H1 (cell line): ENCODE results near the gene GIMD1. TPM values are rescaled to one million over a fixed set of nuclear protein-coding genes. Genes with fewer than 3 reads are reported as not detected.

Source experiments
- CTCF ChIA-PET: fragments of 300-600 bp; sonication (Branson Sonifier 250); formaldehyde crosslinking; loops from one replicate; lab custom pipeline; 2021; ENCODE audit not compliant: partially characterized antibody; lab: Charles Lee
- POLR2A ChIA-PET: fragments of 300-600 bp; sonication (Branson Sonifier 250); formaldehyde crosslinking; loops from one replicate; lab custom pipeline; 2021; ENCODE audit warnings: inconsistent platforms; ENCODE audit not compliant: partially characterized antibody; lab: Charles Lee
- DNase-seq, 2 experiments: peaks; one replicate each; pipeline versions ENCODE4 v3.0.0 to v3.0.0-alpha.2; 2010 to 2022; ENCODE audit warnings: low spot score in 2 of 2, low read depth in 1 of 2, mixed read lengths in 1 of 2
- FAIRE-seq: peaks from 2 replicates; lab custom pipeline; 2011; peaks lifted over from hg19 to GRCh38; lab: Jason Lieb, UNC
- H2AFZ ChIP-seq: 2 replicates; pipeline ENCODE4 v1.8.1; 2012; ENCODE audit warnings: low read length, inconsistent platforms
- H2AK5ac ChIP-seq: 2 replicates; pipeline ENCODE4 v1.6.1; 2013; ENCODE audit warnings: low read depth, low read length
- H2BK120ac ChIP-seq: replicated peaks from 2 replicates; pipeline ENCODE3; 2013; ENCODE audit warnings: low read depth, low read length, inconsistent platforms
- H2BK12ac ChIP-seq: 2 replicates; pipeline ENCODE4 v1.6.1; 2013; ENCODE audit warnings: low read depth, low read length
- H2BK15ac ChIP-seq: 2 replicates; pipeline ENCODE4 v1.6.1; 2013; ENCODE audit warnings: low read length
- H2BK20ac ChIP-seq: 2 replicates; pipeline ENCODE4 v1.6.1; 2013; ENCODE audit warnings: low read length
- H2BK5ac ChIP-seq: 2 replicates; pipeline ENCODE4 v1.6.1; 2013; ENCODE audit warnings: low read depth, low read length
- H3K14ac ChIP-seq: 2 replicates; pipeline ENCODE4 v1.6.1; 2013; ENCODE audit warnings: inconsistent platforms; ENCODE audit not compliant: insufficient read length
- H3K18ac ChIP-seq: 2 replicates; pipeline ENCODE4 v1.6.1; 2013; ENCODE audit warnings: low read length; ENCODE audit errors: extremely low read depth
- H3K23ac ChIP-seq: 2 replicates; pipeline ENCODE4 v1.6.1; 2013; ENCODE audit warnings: inconsistent platforms; ENCODE audit not compliant: insufficient read length
- H3K23me2 ChIP-seq: 2 replicates; pipeline ENCODE4 v1.6.1; 2013; ENCODE audit warnings: low read depth, low read length
- H3K27ac ChIP-seq: 2 replicates; pipeline ENCODE4 v1.6.1; 2011; ENCODE audit warnings: low read depth, low read length, inconsistent platforms
- H3K27me3 ChIP-seq, 4 experiments: replicated peaks in 1 of 4; 1 replicate in 1 of 4; 2 replicates in 3 of 4; pipeline versions ENCODE4 v1.6.1 to v1.8.1; 2011 to 2013; ENCODE audit warnings: low read length in 3 of 4, mild to moderate bottlenecking in 3 of 4, inconsistent platforms in 2 of 4, mixed read lengths in 2 of 4, moderate library complexity in 1 of 4; ENCODE audit not compliant: control insufficient read depth in 3 of 4, insufficient read depth in 3 of 4; ENCODE audit errors: extremely low read depth in 1 of 4
- H3K36me3 ChIP-seq, 4 experiments: 2 replicates each; pipeline versions ENCODE4 v1.6.1 to v1.8.1; 2011 to 2013; ENCODE audit warnings: mild to moderate bottlenecking in 4 of 4, low read length in 3 of 4, moderate library complexity in 2 of 4, control low read depth in 1 of 4, inconsistent platforms in 1 of 4; ENCODE audit not compliant: insufficient read depth in 4 of 4, control insufficient read depth in 2 of 4
- H3K4ac ChIP-seq: replicated peaks from 2 replicates; pipeline ENCODE3; 2013; ENCODE audit warnings: low read length, low read depth, mixed read lengths, inconsistent platforms; ENCODE audit not compliant: insufficient read length
- H3K4me1 ChIP-seq, 4 experiments: replicated peaks in 1 of 4; 1 replicate in 1 of 4; 2 replicates in 3 of 4; pipeline versions ENCODE4 v1.6.1 to v1.8.1; 2011 to 2013; ENCODE audit warnings: low read length in 3 of 4, inconsistent platforms in 2 of 4, mixed read lengths in 1 of 4; ENCODE audit not compliant: insufficient read depth in 4 of 4, control insufficient read depth in 3 of 4
- H3K4me2 ChIP-seq, 2 experiments: 2 replicates each; pipeline versions ENCODE4 v1.6.1 to v1.8.1; 2011 to 2013; ENCODE audit warnings: low read depth in 2 of 2, low read length in 2 of 2, control low read depth in 1 of 2, inconsistent platforms in 1 of 2, mild to moderate bottlenecking in 1 of 2; ENCODE audit not compliant: insufficient read depth in 1 of 2
- H3K4me3 ChIP-seq, 4 experiments: fragments of 200-600, 300-600 bp in 1 of 4; sonication (generic), shearing (Covaris generic), sonication (Bioruptor Twin) in 1 of 4; 2 replicates each; pipeline versions ENCODE4 v1.5.1 to v1.8.1; 2011 to 2016; ENCODE audit warnings: low read length in 4 of 4, low read depth in 3 of 4, control low read depth in 2 of 4, inconsistent platforms in 2 of 4, mild to moderate bottlenecking in 2 of 4, mixed read lengths in 1 of 4, moderate library complexity in 1 of 4; ENCODE audit not compliant: insufficient read depth in 2 of 4; ENCODE audit errors: extremely low read depth in 1 of 4
- H3K56ac ChIP-seq: replicated peaks from 2 replicates; pipeline ENCODE3; 2013; ENCODE audit warnings: low read depth, mild to moderate bottlenecking, mixed read lengths, low read length, inconsistent platforms; ENCODE audit not compliant: insufficient read length
- H3K79me1 ChIP-seq: 2 replicates; pipeline ENCODE4 v1.6.1; 2013; ENCODE audit warnings: low read depth, low read length, control low read depth
- H3K79me2 ChIP-seq, 2 experiments: 2 replicates each; pipeline versions ENCODE4 v1.6.1 to v1.8.1; 2012 to 2013; ENCODE audit warnings: low read length in 2 of 2, mild to moderate bottlenecking in 2 of 2, inconsistent platforms in 1 of 2; ENCODE audit not compliant: insufficient read depth in 2 of 2, control insufficient read depth in 1 of 2
- H3K9ac ChIP-seq, 4 experiments: replicated peaks in 1 of 4; 1 replicate in 1 of 4; 2 replicates in 3 of 4; pipeline versions ENCODE4 v1.6.1 to v1.8.1; 2011 to 2013; ENCODE audit warnings: low read depth in 3 of 4, low read length in 3 of 4, control low read depth in 2 of 4, mild to moderate bottlenecking in 2 of 4, moderate library complexity in 2 of 4, inconsistent platforms in 1 of 4; ENCODE audit errors: extremely low read depth in 1 of 4
- H3K9me3 ChIP-seq, 2 experiments: 2 replicates each; pipeline versions ENCODE4 v1.6.1 to v1.8.1; 2012 to 2013; ENCODE audit warnings: mild to moderate bottlenecking in 2 of 2, moderate library complexity in 2 of 2, control low read depth in 1 of 2, inconsistent platforms in 1 of 2, low read depth in 1 of 2, low read length in 1 of 2, mixed read lengths in 1 of 2; ENCODE audit not compliant: insufficient read depth in 2 of 2
- H4K20me1 ChIP-seq, 2 experiments: replicated peaks in 1 of 2; 2 replicates each; pipeline versions ENCODE3 to v1.8.1; 2011 to 2013; ENCODE audit warnings: inconsistent platforms in 2 of 2, low read length in 2 of 2, mild to moderate bottlenecking in 1 of 2; ENCODE audit not compliant: insufficient read depth in 2 of 2, control insufficient read depth in 1 of 2
- H4K5ac ChIP-seq: 2 replicates; pipeline ENCODE4 v1.6.1; 2013; ENCODE audit warnings: low read length, low read depth, mixed read lengths, inconsistent platforms; ENCODE audit not compliant: insufficient read length
- H4K8ac ChIP-seq: 2 replicates; pipeline ENCODE4 v1.8.0; 2013; ENCODE audit warnings: mild to moderate bottlenecking, moderate library complexity, low read length, inconsistent platforms; ENCODE audit not compliant: insufficient read depth; ENCODE audit errors: extremely low read depth
- H4K91ac ChIP-seq: replicated peaks from 2 replicates; pipeline ENCODE3; 2013; ENCODE audit warnings: low read length, mixed read lengths, inconsistent platforms; ENCODE audit not compliant: insufficient read length
- CBX8 ChIP-seq: fragments of 300-800, 300-1000 bp; sonication (generic); IDR thresholded peaks from 2 replicates; pipeline ENCODE4 v1.7.1; 2016; ENCODE audit warnings: low read depth, low read length, borderline replicate concordance
- CHD1 ChIP-seq: IDR thresholded peaks from 2 replicates; pipeline ENCODE4 v1.6.1; 2012; ENCODE audit warnings: low read depth, low read length, improper control_type of control experiment
- EGR1 ChIP-seq: IDR thresholded peaks from 2 replicates; pipeline ENCODE4 v1.6.1; 2011; ENCODE audit warnings: low read depth, low read length, borderline replicate concordance
- JUN ChIP-seq: IDR thresholded peaks from 2 replicates; pipeline ENCODE4 v1.6.1; 2011; ENCODE audit warnings: low read depth, mild to moderate bottlenecking, improper control_type of control experiment, low read length
- NANOG ChIP-seq: IDR thresholded peaks from 2 replicates; pipeline ENCODE4 v1.6.1; 2011; ENCODE audit warnings: low read length, low read depth, mild to moderate bottlenecking, inconsistent platforms; ENCODE audit not compliant: insufficient read depth, poor library complexity, severe bottlenecking
- SAP30 ChIP-seq: fragments of 300-600 bp; sonication (generic); IDR thresholded peaks from 2 replicates; pipeline ENCODE4 v1.7.1; 2012; ENCODE audit warnings: low read length, moderate library complexity, mild to moderate bottlenecking, inconsistent platforms; ENCODE audit not compliant: insufficient read depth, insufficient replicate concordance
- SIRT6 ChIP-seq: IDR thresholded peaks from one replicate; pipeline ENCODE4 v1.7.1; 2012; ENCODE audit warnings: low read length, inconsistent platforms
- SP2 ChIP-seq: IDR thresholded peaks from 2 replicates; pipeline ENCODE4 v1.6.1; 2012; ENCODE audit warnings: mild to moderate bottlenecking, low read length, inconsistent platforms
- TCF12 ChIP-seq: IDR thresholded peaks from 2 replicates; pipeline ENCODE4 v1.6.1; 2011; ENCODE audit warnings: low read depth, mild to moderate bottlenecking, low read length
- ZNF274 ChIP-seq: IDR thresholded peaks from 2 replicates; pipeline ENCODE4 v1.7.0; 2012; ENCODE audit warnings: low read length, borderline replicate concordance; ENCODE audit errors: extremely low read depth
- WGBS, 2 experiments: shearing (Covaris generic) in 1 of 2; methylation state at CpG; one replicate each; pipeline versions ENCODE4 v1.1.6 to v1.1.7; 2013 to 2015; ENCODE audit warnings: low lambda C conversion rate in 2 of 2, mixed read lengths in 2 of 2, inconsistent platforms in 1 of 2, low coverage in 1 of 2, missing lambda C conversion rate in 1 of 2; ENCODE audit not compliant: insufficient replicate concordance in 2 of 2, insufficient coverage in 1 of 2, insufficient read length in 1 of 2; ENCODE audit errors: extremely low coverage in 1 of 2, missing lambda C conversion rate in 1 of 2; 5-methylcytosine and 5-hydroxymethylcytosine counted together
- polyA plus RNA-seq, 7 experiments: library from polyadenylated mRNA; depleted of rRNA in 3 of 7; stranded (reverse) in 5 of 7; unstranded in 2 of 7; fragments of >200 nt in 5 of 7; fragments of 200-250 nt in 2 of 7; gene quantifications; 1 replicate in 5 of 7; 2 replicates in 1 of 7; 4 replicates in 1 of 7; pipeline versions ENCODE4 v1.2.1 to v1.2.3, GENCODE V29; 2011 to 2013; ENCODE audit warnings: missing spikeins in 2 of 7, mixed read lengths in 2 of 7
- total RNA-seq: library from RNA; stranded (reverse); fragmentation: NEBNext Ultra II Directional; extraction: Animal tissue kit (Norgen Biotek cat#: 25700); gene quantifications from 2 replicates; pipeline ENCODE4 v1.2.1, GENCODE V29; 2021
- TF ChIP-seq, protein P1 (sequence below): IDR thresholded peaks from 2 replicates; pipeline ENCODE4 v1.6.1; 2011; ENCODE audit warnings: low read length, improper control_type of control experiment

The GIMD1 gene
- total and polyA plus RNA-seq, 2 of the 8 experiments (the other 6 are each of a cell fraction or from before 2014, with no cell fraction given), result not detected

- H3K4ac ChIP-seq, result no peak overlapping the region
- H3K23ac ChIP-seq, result no peak overlapping the region
- H3K18ac ChIP-seq, result no peak overlapping the region
- no peak overlapping the region for H3K4me3 ChIP-seq
- H2BK5ac ChIP-seq, result no peak overlapping the region
- H2BK15ac ChIP-seq, result no peak overlapping the region
- DNase-seq (no peak), FAIRE-seq (no peak)
- H4K5ac ChIP-seq, result no peak overlapping the region
- no peak overlapping the region for H3K27ac ChIP-seq
- H3K9ac ChIP-seq, result no peak overlapping the region
- H3K23me2 ChIP-seq, result no peaks in the 10 kb centered on the region
- no peaks in the 10 kb centered on the region for H3K79me1 ChIP-seq
- no peak overlapping the region for H2BK20ac ChIP-seq
- peaks cover 0 to 8% (median 0%) of the 10 kb centered on the region in 4 experiments; a peak in 3 of 8 replicates for H3K36me3 ChIP-seq
- CTCF ChIA-PET, result interaction anchor here (0.6 to 1.4 kb wide), 4 partner anchors 55 to 275 kb away, joined by 3 read pairs; no protein-coding TSS in a partner anchor
- H3K14ac ChIP-seq, result no peak overlapping the region
- H4K91ac ChIP-seq, result no peak overlapping the region
- 94% methylated on average over 2 of the region's 2 CpGs; no CpG with 5 or more reads in 1 of the 2 experiments for WGBS, 2 experiments
- H3K56ac ChIP-seq, result no peak overlapping the region
- no peak overlapping the region for H3K4me2 ChIP-seq
- H2AK5ac ChIP-seq, result no peak overlapping the region
- POLR2A ChIA-PET, result no interaction called here
- peaks cover 0 to 5% of the 10 kb centered on the region in 2 experiments; a peak in 1 of 4 replicates for H3K79me2 ChIP-seq
- H3K4me1 ChIP-seq, result no peaks in the 10 kb centered on the region
- no peak overlapping the region for H4K8ac ChIP-seq
- no peak overlapping the region for H2BK120ac ChIP-seq
- no peak overlapping the region for H2AFZ ChIP-seq
- H4K20me1 ChIP-seq, result no peaks in the 10 kb centered on the region
- H2BK12ac ChIP-seq, result no peak overlapping the region
- H3K27me3 ChIP-seq, result no peaks in the 10 kb centered on the region
- no peaks in the 10 kb centered on the region for H3K9me3 ChIP-seq
- TF ChIP-seq CBX8, result no peak
- TF ChIP-seq SIRT6, result no peak
- TF ChIP-seq SAP30, result no peak
- no peak for TF ChIP-seq TCF12
- no peak for TF ChIP-seq ZNF274
- TF ChIP-seq SP2, result no peak
- TF ChIP-seq, protein P1, sequence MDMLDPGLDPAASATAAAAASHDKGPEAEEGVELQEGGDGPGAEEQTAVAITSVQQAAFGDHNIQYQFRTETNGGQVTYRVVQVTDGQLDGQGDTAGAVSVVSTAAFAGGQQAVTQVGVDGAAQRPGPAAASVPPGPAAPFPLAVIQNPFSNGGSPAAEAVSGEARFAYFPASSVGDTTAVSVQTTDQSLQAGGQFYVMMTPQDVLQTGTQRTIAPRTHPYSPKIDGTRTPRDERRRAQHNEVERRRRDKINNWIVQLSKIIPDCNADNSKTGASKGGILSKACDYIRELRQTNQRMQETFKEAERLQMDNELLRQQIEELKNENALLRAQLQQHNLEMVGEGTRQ, result no peak
- no peak for TF ChIP-seq NANOG
- no peak for TF ChIP-seq EGR1
- no peak for TF ChIP-seq CHD1
- no peak for TF ChIP-seq JUN
Measured at GRCh38 chr4:106343865-106344646, 24.5 kb downstream of the GIMD1 start.
